Astrocyte of the spinal cord (primary cell): ENCODE measurements around the gene UQCR10.

Source experiments
- DNase-seq: peaks from one replicate; pipeline ENCODE4 v3.0.0; 2011; ENCODE audit warnings: low read depth, low spot score
- H3K4me3 ChIP-seq: 2 replicates; pipeline ENCODE4 v1.5.1; 2011; ENCODE audit warnings: low read depth, mild to moderate bottlenecking, low read length, moderate library complexity
- CTCF ChIP-seq: IDR thresholded peaks from 2 replicates; pipeline ENCODE4 v1.5.1; 2012; ENCODE audit warnings: low read depth, mild to moderate bottlenecking, low read length, inconsistent platforms
- in situ Hi-C: cut with HindIII; loops from 2 replicates; pipeline ENCODE4 v1.10.0; 2017; ENCODE audit warnings: low sequenced_read_pairs

Gene UQCR10

GRCh38 chr22:29741926-29742325, 25.2 kb upstream of the UQCR10 start:
- no peak for TF ChIP-seq CTCF
- DNase-seq: no peak
- no peak overlapping the region for H3K4me3 ChIP-seq
- in situ Hi-C loops: no loop called here

DNA sequence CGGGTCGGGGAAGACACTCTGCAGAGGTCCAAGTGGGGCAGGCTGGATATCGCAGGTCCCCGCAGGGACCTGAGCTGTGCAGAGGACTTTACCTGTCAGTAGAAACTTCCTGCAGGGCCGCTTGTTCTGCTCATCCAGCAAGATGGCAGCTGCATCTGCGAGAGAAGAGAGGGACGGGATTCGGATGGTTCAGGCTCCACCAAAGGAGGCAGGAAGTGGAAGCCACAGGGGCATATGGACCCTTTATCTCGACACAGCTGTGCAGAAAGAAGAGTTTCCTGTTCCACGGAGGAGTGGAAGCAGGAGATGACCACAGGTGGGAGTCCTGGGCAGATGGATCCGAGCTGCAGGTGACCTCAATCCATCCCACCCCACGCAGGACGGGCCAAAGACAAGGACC, 24.8 kb upstream of the UQCR10 start:
- TF ChIP-seq CTCF: no peak
- no peak for DNase-seq
- in situ Hi-C loops: no loop called here

GRCh38 chr22:29744902-29745301, 22.3 kb upstream of the UQCR10 start:
- no peak for TF ChIP-seq CTCF
- DNase-seq: peak; percentile 14
- in situ Hi-C loops: no loop called here

More for the DNA sequence above, 24.8 kb upstream of the UQCR10 start:
- no peak overlapping the region for H3K4me3 ChIP-seq

GRCh38 chr22:29747832-29748231, 19.3 kb upstream of the UQCR10 start:
- in situ Hi-C loops: no loop called here
- no peak for DNase-seq
- H3K4me3 ChIP-seq: no peak overlapping the region
- TF ChIP-seq CTCF: no peak

More at GRCh38 chr22:29744902-29745301, 22.3 kb upstream of the UQCR10 start:
- no peak overlapping the region for H3K4me3 ChIP-seq

DNA sequence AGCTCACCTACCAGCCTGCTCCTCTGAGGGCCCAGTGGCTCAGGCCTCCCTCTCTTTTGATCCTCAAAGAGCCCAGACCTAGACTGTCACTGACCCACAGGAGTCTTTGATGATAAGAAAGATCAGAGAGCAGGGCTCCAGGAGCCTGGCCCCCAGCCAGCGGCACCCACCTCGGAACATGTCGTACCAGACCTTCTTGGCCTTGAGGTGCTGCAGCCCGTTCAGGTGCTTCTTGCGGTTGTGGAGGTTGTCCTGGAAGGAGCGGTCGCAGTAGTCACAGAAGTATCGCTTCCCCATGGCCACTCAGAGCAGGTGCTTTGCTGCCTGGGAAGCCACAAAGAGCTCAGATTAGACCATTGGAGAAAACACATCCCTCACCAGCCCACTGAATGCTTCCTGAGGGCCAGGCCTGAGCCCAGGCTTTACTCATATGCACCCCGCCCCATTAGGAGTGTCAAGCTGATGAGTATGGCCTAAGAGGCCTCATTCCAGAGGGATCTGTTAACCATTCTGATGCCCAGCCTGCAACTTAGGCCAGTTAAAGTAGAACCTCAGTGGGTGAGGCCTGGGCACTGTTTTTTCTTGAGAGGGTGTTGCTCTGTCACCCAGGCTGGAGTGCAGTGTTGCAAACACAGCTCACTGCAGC, 18.8 kb upstream of the UQCR10 start:
- no peak for DNase-seq
- in situ Hi-C loops: no loop called here
- H3K4me3 ChIP-seq: no peak overlapping the region
- no peak for TF ChIP-seq CTCF

- in situ Hi-C loops: no loop called here
- no peak for TF ChIP-seq CTCF
- DNase-seq: no peak
- no peak overlapping the region for H3K4me3 ChIP-seq
Observed at GRCh38 chr22:29750029-29750428, 17.1 kb upstream of the UQCR10 start.
